Measurements from ENCODE around the gene FBXL4.

Gene FBXL4

DNA sequence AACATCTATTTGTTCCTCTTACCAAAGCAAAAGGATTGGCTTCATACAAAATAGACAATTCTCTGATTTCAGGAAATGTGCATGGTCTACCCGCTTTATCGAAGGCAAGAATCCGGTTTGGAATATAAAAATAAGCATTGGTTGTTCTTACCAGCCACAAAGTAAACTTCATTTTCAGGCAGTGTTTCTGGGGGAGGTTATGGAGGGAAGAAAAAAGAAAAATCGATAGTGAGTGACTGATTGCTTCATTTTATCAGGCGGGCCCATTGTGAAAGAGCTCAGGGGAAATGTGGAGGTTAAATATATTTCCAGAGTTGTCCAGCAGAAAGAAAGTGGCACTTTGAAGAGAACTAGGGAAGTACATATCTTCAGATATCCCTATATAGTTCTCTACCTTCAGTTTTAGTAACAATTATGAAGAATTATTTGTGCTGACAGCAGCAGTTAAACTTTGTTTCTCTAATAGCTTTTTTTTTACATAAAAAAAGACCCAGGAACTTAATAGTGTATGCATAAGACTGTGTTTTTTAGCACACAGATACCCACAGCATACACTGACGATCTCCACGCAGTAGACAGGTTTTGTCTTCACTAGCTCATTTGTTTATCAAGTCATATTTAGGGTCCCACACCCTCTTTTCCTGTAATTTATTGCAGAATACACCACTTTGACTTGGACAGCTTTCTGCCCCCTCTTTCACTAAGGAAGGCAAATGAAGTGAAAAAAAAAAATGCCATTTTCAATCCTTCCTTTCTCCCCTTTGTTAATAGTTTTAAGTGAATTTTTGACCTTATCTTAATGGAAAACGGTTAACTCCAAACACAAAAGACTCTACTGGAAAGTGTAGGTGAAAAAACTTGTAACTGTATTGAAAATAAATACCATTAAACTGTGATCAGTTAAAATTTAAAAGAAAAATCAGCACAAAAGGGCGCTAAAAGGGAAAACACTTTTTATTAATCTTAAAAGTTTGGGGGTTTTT, 110.5 kb downstream of the FBXL4 start:
- peak; percentile 22 for DNase-seq

- DNase-seq = peak; percentile 42
These were observed 111.5 kb downstream of the FBXL4 start for GRCh38 chr6:98836025-98836961.

GRCh38 chr6:98835149-98836024, 112.4 kb downstream of the FBXL4 start:
- peak; percentile 51 for DNase-seq

GRCh38 chr6:98834060-98835031, 113.4 kb downstream of the FBXL4 start, which contains the start of gene POU3F2:
Gene POU3F2, plus strand, starts transcription at chr6:98834574. Its CDS starts 300 bp downstream, at chr6:98834874.
- peak; percentile 96 for DNase-seq

DNA sequence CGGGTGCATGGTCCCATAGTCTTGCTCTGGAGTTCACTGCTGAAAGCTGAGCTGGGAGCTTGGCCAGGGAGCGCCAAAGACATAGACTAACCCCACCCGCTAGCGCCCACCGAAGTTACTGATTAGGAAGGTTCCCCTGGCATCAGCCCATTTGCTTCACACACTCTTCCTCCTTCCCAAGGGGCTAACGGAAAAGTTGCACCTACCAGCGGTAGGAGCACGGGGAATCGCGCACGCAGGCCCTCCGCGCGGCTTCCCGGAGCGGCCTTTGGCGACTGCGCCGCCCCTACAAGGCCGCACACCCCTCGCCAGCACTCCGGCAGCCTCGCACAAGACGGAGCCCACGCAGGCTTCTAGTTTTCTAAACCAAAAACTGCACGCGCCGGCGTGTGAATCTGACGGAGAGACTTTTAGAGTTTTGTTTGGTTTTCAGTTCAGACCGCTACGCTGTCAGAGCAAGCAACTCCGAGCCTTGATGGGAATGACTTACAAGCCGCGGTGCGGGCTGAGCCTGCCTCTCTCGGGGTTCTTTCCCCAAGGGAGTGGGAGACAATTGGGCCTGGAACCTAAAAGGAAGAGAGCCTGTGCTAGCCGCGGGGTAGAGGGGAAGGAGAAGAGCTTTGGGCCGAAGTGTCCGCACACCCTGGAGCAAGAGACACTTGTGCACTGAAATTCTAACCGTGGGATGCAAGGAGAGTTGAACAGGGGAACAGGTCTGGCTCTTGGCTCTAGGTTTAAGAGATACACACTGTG, 114.3 kb downstream of the FBXL4 start:
- peak; percentile 72 for DNase-seq

- peak; percentile 70 for DNase-seq
These were observed 114.8 kb downstream of the FBXL4 start for GRCh38 chr6:98833057-98833306.

DNA sequence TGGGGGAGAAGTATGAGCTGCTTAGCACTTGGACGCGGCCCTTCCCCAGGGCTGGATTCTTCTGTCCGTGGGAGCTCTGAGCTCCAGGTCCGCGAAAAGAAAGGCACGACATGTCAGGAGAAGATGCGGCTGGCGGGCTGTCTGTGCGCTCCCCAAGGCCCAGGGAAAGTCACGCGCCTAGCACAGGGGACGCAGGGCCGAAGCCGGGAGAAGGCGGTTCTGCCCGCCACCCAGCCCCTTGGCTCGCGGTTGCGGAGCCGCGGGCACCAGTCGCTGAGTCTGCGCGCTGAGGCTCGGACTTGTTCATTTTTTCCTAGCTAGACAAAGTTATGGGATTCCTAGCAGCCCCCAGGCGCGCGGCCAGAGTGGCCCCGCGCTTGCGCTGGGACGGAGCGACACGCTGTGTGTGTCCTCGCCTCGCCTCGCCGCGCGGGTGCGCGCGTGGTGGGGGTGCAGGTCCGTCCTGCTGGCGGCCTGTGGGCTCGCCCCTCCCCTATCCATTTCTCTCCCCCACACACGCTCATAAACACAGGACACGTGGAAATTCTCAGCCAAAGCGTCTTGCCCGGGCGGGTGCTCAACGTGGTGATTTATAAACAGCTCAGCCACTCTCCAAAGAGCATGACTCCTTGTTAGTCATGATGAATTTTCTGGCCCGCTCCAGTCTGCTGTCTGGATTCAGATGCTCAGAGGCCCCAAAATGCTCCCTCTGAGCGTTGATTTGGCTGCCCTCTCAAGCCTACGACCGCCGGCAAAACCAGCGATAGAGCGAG, 115.3 kb downstream of the FBXL4 start:
- peak; percentile 70 for DNase-seq

DNA sequence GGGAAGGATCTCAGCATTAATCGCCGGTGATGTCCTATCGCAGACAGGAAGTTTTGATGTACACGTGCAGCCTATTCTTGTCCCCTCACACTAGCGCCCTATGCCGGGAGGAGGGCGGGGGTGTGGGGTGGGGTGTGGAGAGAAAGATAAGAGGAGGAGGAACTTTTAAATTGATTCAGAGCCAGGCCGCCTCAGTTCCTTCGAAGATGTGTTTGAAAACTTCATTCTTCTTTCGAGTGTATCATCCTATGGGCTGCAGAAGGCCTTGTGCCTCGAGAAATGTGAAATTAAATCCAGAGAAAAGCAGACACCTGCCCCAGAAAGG, 115.8 kb downstream of the FBXL4 start:
- no peak for DNase-seq

GRCh38 chr6:98831057-98831958, 116.4 kb downstream of the FBXL4 start:
- DNase-seq = no peak

DNA sequence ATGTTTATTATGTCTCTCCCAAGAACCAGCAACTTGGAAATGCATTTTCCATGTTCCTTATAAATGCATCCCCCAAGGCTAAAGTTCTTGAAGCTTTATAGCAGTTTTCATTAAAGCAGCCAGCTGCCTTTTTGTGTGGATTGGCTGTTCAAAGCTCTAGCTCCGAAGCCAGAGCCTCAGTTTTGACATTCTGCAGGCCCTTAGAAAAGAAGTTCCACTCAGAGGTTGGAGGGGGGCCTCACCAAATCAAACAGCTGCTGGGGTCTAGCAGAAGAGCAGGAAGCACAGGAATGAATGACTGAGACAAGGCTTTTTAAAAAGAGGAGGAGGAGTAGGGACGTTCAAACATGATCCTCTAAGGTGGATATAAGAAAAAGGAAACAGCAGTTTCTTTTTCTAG, 117.6 kb downstream of the FBXL4 start:
- DNase-seq = no peak

GRCh38 chr6:98828941-98829411, 118.8 kb downstream of the FBXL4 start:
- DNase-seq = peak; percentile 85

DNA sequence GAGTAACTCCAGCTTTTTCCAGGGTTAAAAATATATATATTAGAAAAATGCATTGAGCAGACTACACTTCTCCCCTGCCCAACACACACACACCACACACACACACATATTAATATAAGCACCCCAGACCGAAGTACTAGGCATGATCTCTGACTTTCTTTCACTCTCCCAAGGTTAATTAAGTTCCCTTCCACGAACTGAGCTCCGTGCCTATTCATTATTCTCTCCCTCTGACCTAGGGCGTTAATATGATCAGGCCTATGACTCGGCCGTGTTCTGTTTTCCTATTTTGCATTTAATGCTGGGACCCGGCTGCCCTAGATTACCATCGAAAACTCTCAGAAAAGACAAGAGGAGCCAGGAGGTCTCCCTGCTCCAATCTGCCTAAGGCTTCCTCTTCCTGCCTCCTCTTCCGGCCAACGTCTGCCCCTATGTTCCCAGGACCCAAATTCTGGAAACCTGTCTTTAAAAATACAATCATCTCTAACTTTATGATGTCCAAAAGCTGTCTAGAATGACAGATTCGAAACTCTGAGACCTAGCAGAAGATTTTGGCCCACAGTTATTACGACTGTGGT, 119.4 kb downstream of the FBXL4 start:
- DNase-seq = peak; percentile 74

- DNase-seq = no peak
These were observed 120.2 kb downstream of the FBXL4 start for GRCh38 chr6:98827295-98828159.

DNA sequence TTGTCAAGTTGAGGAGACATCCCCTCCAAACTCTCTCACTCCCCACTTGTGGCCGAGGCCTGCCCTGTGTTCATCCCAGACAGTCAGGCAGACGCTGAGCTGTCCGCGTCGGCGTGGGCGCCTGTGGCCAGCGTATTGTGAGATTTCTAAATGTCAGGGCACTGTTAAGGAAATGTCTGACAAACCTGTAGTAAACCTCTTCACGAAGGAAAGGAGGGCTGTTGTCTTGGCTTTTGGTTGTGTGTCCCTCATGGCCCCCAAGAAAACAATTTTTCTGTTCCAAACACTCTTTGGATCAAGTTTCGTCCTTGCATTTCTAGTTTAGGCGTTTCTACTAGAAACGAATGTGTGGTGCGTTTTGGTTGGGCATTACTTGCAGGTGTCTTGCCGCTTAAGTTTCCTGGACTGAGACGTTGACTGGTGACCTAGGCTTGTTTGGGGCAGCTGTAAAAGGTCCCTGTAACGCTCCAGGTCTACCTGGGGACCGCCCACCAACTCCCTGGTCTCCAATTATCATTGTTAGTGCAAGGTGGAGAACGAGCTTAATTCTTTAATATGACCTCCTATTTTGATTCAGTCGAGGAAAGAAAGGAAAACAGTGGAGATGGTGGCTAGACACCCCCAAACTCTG, 122.0 kb downstream of the FBXL4 start:
- DNase-seq = no peak

DNA sequence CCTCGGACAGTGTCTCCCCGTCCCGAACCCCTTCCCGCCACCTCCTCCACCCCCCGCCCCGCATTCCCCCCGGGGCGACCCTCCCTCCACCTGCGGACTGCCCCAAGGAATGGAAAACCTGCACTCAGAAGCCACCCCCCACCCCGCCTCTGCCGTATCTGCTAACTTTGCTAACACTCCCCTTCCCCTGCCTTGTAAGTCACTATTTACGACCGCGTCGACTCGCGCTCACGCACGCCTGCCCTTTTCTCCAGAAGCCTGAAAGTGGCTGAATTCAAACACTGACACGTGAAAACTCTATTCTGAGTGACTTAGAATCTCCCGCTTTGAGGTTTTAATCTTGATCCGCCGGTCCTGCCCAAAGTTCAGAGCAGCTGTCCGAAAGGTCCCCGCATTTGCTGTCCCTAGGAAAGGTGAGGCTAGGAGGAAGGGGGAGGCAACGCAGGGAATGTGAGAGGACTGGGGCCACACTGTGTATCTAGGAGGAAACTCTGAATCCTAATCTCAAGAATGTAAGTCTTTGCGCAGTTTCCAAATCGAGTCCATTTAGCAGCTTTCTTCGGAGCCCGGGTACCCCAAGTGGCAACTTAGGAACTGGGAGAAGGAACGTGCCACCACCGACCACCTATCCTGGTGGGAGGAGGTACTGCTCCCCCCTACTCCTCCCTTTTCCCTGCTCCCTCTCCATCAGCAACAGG, 122.7 kb downstream of the FBXL4 start:
- no peak for DNase-seq
